ENCODE measurements around the gene IL1RL2. TPM values are rescaled to one million over a fixed set of nuclear protein-coding genes. Genes with fewer than 3 reads are reported as not detected.

IL1RL2 gene
- total RNA-seq, 2 donors from 2014 or later: 0.19 TPM; not detected in 1

GRCh38 chr2:102229141-102229769 lies 42.4 kb downstream of the IL1RL2 start:
- H3K9me3 Mint-ChIP-seq: peaks cover 4% of the 10 kb centered on the region
- H3K4me3 Mint-ChIP-seq: peak overlapping the region; percentile 7
- H3K27me3 Mint-ChIP-seq: peaks cover 33 to 38% of the 10 kb centered on the region in 2 donors
- peaks cover 6% of the 10 kb centered on the region for H3K36me3 Mint-ChIP-seq
- peak overlapping the region; percentile 57 to 67 for H3K27ac Mint-ChIP-seq
- H3K4me1 Mint-ChIP-seq (ENCODE audit: low read depth in 2 of 2): peaks cover 51 to 67% of the 10 kb centered on the region in 2 donors
- no peak for ATAC-seq
- DNase-seq (ENCODE audit: low spot score): no peak

GRCh38 chr2:102230410-102230909 lies 43.6 kb downstream of the IL1RL2 start:
- H3K4me1 Mint-ChIP-seq (ENCODE audit: low read depth in 2 of 2): peaks cover 56 to 68% of the 10 kb centered on the region in 2 donors
- H3K36me3 Mint-ChIP-seq: peaks cover 6% of the 10 kb centered on the region
- H3K27me3 Mint-ChIP-seq: peaks cover 33 to 36% of the 10 kb centered on the region in 2 donors

GRCh38 chr2:102233132-102233884 lies 46.5 kb downstream of the IL1RL2 start:
- Mint-ChIP-seq H3K9me3 (peaks cover 4% of the 10 kb centered on the region), H3K4me3 (peak overlapping the region; percentile 75), H3K36me3 (peaks cover 6% of the 10 kb centered on the region), H3K4me1 (ENCODE audit: low read depth in 2 of 2) (peaks cover 51 to 61% of the 10 kb centered on the region in 2 donors), H3K27me3 (peaks cover 32 to 33% of the 10 kb centered on the region in 2 donors), H3K27ac (peak overlapping the region; percentile 80 to 91)
- no peak for DNase-seq (ENCODE audit: low spot score)
- no peak for ATAC-seq

More at GRCh38 chr2:102230410-102230909, 43.6 kb downstream of the IL1RL2 start:
- no peak for ATAC-seq
- Mint-ChIP-seq H3K9me3 (peaks cover 4% of the 10 kb centered on the region), H3K4me3 (no peak overlapping the region), H3K27ac (peak overlapping the region in 1 of 2 donors; percentile 16)
- DNase-seq (ENCODE audit: low spot score): no peak

- Mint-ChIP-seq H3K27ac (peak overlapping the region; percentile 80 to 91), H3K36me3 (peaks cover 6% of the 10 kb centered on the region), H3K27me3 (peaks cover 21 to 22% of the 10 kb centered on the region in 2 donors), H3K9me3 (peaks cover 4% of the 10 kb centered on the region), H3K4me1 (ENCODE audit: low read depth in 2 of 2) (peaks cover 53 to 59% of the 10 kb centered on the region in 2 donors), H3K4me3 (peak overlapping the region; percentile 75)
- DNase-seq (ENCODE audit: low spot score) (no peak), ATAC-seq (no peak)
These were observed 48.2 kb downstream of the IL1RL2 start for GRCh38 chr2:102235042-102235473.

GRCh38 chr2:102235491-102235890 lies 48.7 kb downstream of the IL1RL2 start:
- Mint-ChIP-seq H3K27ac (peak overlapping the region; percentile 80 to 91), H3K9me3 (peaks cover 4% of the 10 kb centered on the region), H3K4me3 (peak overlapping the region; percentile 75), H3K36me3 (peaks cover 6% of the 10 kb centered on the region), H3K4me1 (ENCODE audit: low read depth in 2 of 2) (peaks cover 54 to 64% of the 10 kb centered on the region in 2 donors), H3K27me3 (peaks cover 18 to 20% of the 10 kb centered on the region in 2 donors)
- peak; percentile 43 to 50 for ATAC-seq
- no peak for DNase-seq (ENCODE audit: low spot score)

GRCh38 chr2:102236132-102236531 lies 49.3 kb downstream of the IL1RL2 start:
- peaks cover 12 to 13% of the 10 kb centered on the region in 2 donors for H3K27me3 Mint-ChIP-seq
- peak overlapping the region; percentile 80 to 91 for H3K27ac Mint-ChIP-seq
- peaks cover 61 to 70% of the 10 kb centered on the region in 2 donors for H3K4me1 Mint-ChIP-seq (ENCODE audit: low read depth in 2 of 2)
- ATAC-seq: no peak
- DNase-seq (ENCODE audit: low spot score): no peak
- no peak overlapping the region for H3K4me3 Mint-ChIP-seq
- H3K9me3 Mint-ChIP-seq: peaks cover 4% of the 10 kb centered on the region
- peaks cover 6% of the 10 kb centered on the region for H3K36me3 Mint-ChIP-seq

GRCh38 chr2:102237176-102237575 lies 50.4 kb downstream of the IL1RL2 start:
- ATAC-seq (no peak), DNase-seq (ENCODE audit: low spot score) (no peak)
- Mint-ChIP-seq H3K36me3 (no peaks in the 10 kb centered on the region), H3K9me3 (no peaks in the 10 kb centered on the region), H3K27me3 (peaks cover 5 to 8% of the 10 kb centered on the region in 2 donors), H3K27ac (peak overlapping the region; percentile 75 to 93), H3K4me3 (peak overlapping the region; percentile 29), H3K4me1 (ENCODE audit: low read depth in 2 of 2) (peaks cover 60 to 72% of the 10 kb centered on the region in 2 donors)

- Mint-ChIP-seq H3K4me3 (peak overlapping the region; percentile 43), H3K36me3 (no peaks in the 10 kb centered on the region), H3K4me1 (ENCODE audit: low read depth in 2 of 2) (peaks cover 59 to 67% of the 10 kb centered on the region in 2 donors), H3K27ac (peak overlapping the region; percentile 75 to 93), H3K9me3 (no peaks in the 10 kb centered on the region), H3K27me3 (peaks cover 0 to 4% of the 10 kb centered on the region in 2 donors)
- DNase-seq (ENCODE audit: low spot score): no peak
- ATAC-seq: no peak
These were observed 51.4 kb downstream of the IL1RL2 start for GRCh38 chr2:102238039-102238756.

- no peaks in the 10 kb centered on the region for H3K9me3 Mint-ChIP-seq
- H3K36me3 Mint-ChIP-seq: no peaks in the 10 kb centered on the region
- H3K27ac Mint-ChIP-seq: peak overlapping the region; percentile 75 to 93
- H3K4me1 Mint-ChIP-seq (ENCODE audit: low read depth in 2 of 2): peaks cover 56 to 62% of the 10 kb centered on the region in 2 donors
- DNase-seq (ENCODE audit: low spot score): no peak
- H3K27me3 Mint-ChIP-seq: peaks cover 0 to 4% of the 10 kb centered on the region in 2 donors
- no peak for ATAC-seq
- peak overlapping the region; percentile 43 for H3K4me3 Mint-ChIP-seq
These were observed 52.0 kb downstream of the IL1RL2 start for GRCh38 chr2:102238778-102239177.

- ATAC-seq (peak; percentile 10 to 67), DNase-seq (ENCODE audit: low spot score) (peak; percentile 80)
- peak overlapping the region; percentile 43 for H3K4me3 Mint-ChIP-seq
- H3K27ac Mint-ChIP-seq: peak overlapping the region; percentile 75 to 93
- no peaks in the 10 kb centered on the region for H3K36me3 Mint-ChIP-seq
- H3K9me3 Mint-ChIP-seq: no peaks in the 10 kb centered on the region
- H3K4me1 Mint-ChIP-seq (ENCODE audit: low read depth in 2 of 2): peaks cover 51 to 56% of the 10 kb centered on the region in 2 donors
- H3K27me3 Mint-ChIP-seq: peaks cover 0 to 4% of the 10 kb centered on the region in 2 donors
These were observed 52.5 kb downstream of the IL1RL2 start for GRCh38 chr2:102239344-102239743.

- H3K36me3 Mint-ChIP-seq: no peaks in the 10 kb centered on the region
- peak overlapping the region; percentile 61 for H3K4me3 Mint-ChIP-seq
- H3K27ac Mint-ChIP-seq: peak overlapping the region; percentile 52 to 87
- DNase-seq (ENCODE audit: low spot score): peak; percentile 94
- H3K9me3 Mint-ChIP-seq: no peaks in the 10 kb centered on the region
- ATAC-seq: peak; percentile 91 to 92
- H3K27me3 Mint-ChIP-seq: no peaks in the 10 kb centered on the region
- H3K4me1 Mint-ChIP-seq (ENCODE audit: low read depth in 2 of 2): peaks cover 36 to 41% of the 10 kb centered on the region in 2 donors
These were observed 54.0 kb downstream of the IL1RL2 start for GRCh38 chr2:102240640-102241370.

- H3K36me3 Mint-ChIP-seq: no peaks in the 10 kb centered on the region
- ATAC-seq: no peak
- peak overlapping the region in 1 of 2 donors; percentile 87 for H3K27ac Mint-ChIP-seq
- no peaks in the 10 kb centered on the region for H3K9me3 Mint-ChIP-seq
- peaks cover 35 to 41% of the 10 kb centered on the region in 2 donors for H3K4me1 Mint-ChIP-seq (ENCODE audit: low read depth in 2 of 2)
- H3K27me3 Mint-ChIP-seq: peaks cover 0 to 2% of the 10 kb centered on the region in 2 donors
- no peak overlapping the region for H3K4me3 Mint-ChIP-seq
- DNase-seq (ENCODE audit: low spot score): no peak
These were observed 54.9 kb downstream of the IL1RL2 start for GRCh38 chr2:102241616-102242305.
